Measurements from ENCODE around the gene PGBD5.

PGBD5 gene

DNA sequence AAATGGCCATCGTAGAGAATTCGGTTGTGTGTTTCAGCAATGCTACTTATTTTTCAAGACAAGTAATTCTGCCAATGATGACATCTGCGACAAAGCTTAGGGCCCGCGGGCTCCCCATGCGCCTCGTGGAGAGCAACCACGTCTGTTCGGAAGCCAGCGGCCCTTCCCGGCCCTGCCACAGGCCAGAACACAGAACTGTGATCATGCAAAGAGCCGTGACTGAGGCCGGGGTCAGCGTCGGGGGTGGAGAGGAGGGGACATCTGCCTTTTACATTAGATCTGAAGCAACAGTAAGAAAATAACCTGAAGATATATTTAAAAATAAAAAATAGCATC, 103.7 kb downstream of the PGBD5 start:
- no peak for TF ChIP-seq CTCF (IDR thresholded peaks at IDR 0.05)

DNA sequence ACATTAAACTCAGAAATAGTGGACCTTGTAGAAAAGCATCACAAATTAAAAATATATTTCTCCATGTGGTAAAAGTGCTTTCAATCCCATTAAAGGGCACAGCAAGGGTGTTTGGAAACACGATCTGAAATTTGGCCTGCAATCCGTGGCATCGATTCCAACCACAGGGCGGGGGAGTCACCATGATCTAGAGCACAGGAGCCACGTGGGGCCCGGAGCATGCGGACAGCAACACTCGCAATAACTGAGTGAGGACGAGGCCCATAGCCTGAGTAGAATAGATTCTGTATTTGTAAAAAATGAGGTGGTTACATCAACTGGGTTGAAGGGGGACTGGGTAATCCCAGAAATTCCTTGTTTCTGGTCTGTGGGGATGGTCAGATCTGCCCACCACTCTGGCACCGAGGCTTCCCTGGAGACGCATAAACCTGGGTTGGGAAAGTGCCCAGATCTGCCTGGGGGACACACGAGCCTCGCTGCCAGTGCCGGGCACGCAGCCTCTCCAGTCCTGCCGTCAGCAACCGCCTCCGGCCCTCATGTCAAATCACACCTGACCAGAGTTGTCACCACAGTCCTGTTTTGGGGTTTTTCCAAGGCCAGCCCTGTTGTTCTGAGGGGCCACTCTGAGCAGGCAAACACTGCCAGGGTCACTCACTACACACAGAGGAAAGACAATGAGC, 104.3 kb downstream of the PGBD5 start:
- TF ChIP-seq CTCF (IDR thresholded peaks at IDR 0.05) = no peak

DNA sequence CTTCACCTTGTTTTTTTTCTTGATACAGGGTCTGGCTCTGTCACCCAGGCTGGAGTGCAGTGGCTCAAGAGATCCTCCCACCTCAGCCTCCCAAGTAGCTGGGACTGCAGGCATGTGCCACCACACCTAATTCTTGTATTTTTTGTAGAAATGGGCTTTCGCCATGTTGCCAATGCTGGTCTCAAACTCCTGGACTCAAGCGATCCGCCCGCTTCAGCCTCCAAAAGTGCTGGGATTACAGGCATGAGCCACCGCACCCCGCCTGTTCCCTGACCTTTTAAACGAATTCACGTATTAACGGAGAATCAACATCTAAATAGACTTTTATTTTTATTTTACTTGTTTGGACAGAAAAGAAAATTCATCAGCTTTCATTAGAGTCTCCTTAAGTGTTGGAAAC, 104.8 kb downstream of the PGBD5 start:
- no peak for TF ChIP-seq CTCF (IDR thresholded peaks at IDR 0.05)

DNA sequence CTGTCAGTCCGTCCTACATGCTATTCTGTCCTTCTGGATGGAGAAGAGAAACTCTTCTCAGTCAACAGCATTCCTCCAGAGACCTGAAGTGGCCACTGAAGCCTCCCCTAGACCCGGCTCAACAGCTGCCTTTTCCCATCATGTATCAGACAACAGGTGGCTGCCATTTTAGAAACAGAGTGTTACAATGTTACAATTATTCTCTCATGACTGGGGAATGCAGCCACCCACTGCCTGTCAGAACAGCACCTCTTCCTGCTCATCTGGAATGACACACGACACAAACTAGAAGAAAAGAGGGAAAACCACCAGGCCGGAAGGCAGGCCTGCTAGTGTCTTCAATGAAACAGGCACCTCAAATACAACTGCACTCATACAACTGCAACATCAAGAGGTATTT, 105.3 kb downstream of the PGBD5 start:
- no peak for TF ChIP-seq CTCF (IDR thresholded peaks at IDR 0.05)

- TF ChIP-seq CTCF (IDR thresholded peaks at IDR 0.05) = no peak
Observed at GRCh38 chr1:230319014-230319747, 107.0 kb downstream of the PGBD5 start.

DNA sequence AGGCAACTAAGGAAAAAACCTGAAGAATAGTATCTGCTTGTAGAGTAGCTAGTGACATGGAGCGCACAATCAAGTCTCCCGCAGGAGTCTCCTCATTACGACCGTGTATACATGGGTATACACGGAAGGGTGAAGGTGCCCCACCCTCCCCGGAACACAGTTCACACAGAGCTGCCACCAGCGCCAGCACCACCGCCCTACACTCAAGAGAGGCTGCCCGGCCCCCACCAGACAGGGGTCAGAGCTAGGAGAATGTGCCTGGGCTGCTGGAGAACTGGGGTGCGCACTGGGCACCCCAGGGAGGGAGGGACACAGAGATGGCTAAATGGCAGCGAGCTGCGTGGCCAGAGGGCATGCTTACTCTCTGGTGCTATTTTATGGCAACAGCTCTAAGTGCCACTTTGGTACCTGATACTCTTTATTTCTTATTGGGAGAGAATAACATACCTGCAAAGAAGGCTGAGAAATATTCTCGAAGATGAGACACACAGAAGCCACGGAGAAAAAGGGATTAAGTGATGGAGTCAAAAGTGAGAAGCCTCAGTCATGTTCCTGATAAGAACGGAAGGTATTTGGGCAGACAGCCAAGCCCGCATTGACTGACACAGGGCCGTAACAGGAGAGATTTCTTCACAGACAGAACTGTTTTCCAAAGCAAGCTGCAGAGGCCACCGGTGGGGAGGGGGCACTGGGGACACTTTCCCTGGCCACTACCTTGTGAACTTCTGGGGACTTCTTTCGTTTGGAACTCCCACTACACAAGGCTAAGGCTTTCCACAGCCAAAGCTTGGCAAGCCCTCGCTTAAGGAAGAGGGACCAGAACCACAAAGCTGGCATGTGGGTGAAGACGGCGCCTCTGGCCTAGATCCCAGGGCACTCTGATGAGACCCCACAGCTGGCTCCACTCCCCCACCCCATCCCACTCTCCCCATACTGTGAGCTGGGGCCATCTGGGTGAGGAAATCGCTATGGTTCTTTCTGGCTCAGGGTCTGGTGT, 108.0 kb downstream of the PGBD5 start:
- TF ChIP-seq CTCF (IDR thresholded peaks at IDR 0.05) = no peak
